ENCODE measurements around the gene TEPSIN.

Gene TEPSIN

GRCh38 chr17:81259058-81259605, 20.3 kb upstream of the TEPSIN start:
- TF ChIP-seq ZBTB7A (IDR thresholded peaks at IDR 0.05; ENCODE audit: low read depth) (no peak), FOXM1 (IDR thresholded peaks at IDR 0.05; ENCODE audit: borderline replicate concordance, low read depth) (no peak), CEBPB (IDR thresholded peaks at IDR 0.05) (no peak), TEAD4 (IDR thresholded peaks at IDR 0.05) (no peak), RAD21 (IDR thresholded peaks at IDR 0.05; ENCODE audit: low read depth) (no peak), EP300 (IDR thresholded peaks at IDR 0.05; ENCODE audit: borderline replicate concordance) (no peak), TAF1 (IDR thresholded peaks at IDR 0.05; ENCODE audit: low read depth) (no peak), REST (IDR thresholded peaks at IDR 0.05; ENCODE audit: low read depth) (no peak), TCF12 (IDR thresholded peaks at IDR 0.05; ENCODE audit: low read depth) (no peak), EGR1 (IDR thresholded peaks at IDR 0.05) (no peak), NFIC (IDR thresholded peaks at IDR 0.05) (no peak)
- TF ChIP-seq, protein P1, sequence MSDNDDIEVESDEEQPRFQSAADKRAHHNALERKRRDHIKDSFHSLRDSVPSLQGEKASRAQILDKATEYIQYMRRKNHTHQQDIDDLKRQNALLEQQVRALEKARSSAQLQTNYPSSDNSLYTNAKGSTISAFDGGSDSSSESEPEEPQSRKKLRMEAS (IDR thresholded peaks at IDR 0.05), result no peak

DNA sequence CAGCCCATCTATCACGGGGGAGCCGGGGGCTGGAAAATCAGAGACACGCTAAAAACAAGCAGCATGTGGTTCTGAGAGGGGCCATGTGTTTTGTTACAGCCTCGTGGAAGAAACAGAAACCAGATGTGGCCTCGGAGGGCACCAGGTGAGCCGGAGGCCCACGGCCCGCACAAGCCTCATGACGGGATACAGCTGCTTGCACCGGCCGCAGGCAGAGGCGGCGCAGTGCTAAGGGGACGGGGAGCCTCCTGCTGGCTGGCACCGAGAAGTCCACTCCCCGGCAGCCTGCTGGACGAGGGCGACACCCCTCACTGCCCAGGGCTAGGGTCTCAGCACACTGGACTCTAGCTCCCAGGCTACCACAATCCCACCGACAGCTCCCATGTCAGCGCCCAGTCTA, 19.4 kb upstream of the TEPSIN start:
- no peak for TF ChIP-seq EP300 (IDR thresholded peaks at IDR 0.05; ENCODE audit: borderline replicate concordance)
- TF ChIP-seq REST (IDR thresholded peaks at IDR 0.05; ENCODE audit: low read depth), result no peak
- TF ChIP-seq ZBTB7A (IDR thresholded peaks at IDR 0.05; ENCODE audit: low read depth), result no peak

DNA sequence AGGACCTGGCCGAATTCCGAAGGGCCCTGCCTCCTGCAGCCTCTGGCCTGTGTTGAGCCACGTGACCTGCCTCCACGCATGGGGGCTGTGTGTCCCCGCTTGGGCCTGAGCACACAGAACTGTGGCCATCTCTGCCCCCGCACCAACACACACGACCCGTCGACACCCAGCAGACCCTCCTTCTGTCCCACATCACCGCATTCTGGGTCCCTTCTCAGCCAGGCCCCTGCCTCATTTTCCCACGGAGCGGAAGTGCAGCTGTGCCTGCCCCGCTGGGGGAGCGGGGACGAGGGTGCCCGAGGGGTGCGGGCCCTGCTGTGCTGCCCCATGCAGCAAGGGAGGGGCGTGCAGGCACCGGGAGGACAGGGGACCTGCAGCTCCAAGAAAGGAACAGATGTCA, 18.7 kb upstream of the TEPSIN start:
- TF ChIP-seq NFIC (IDR thresholded peaks at IDR 0.05) (no peak), TEAD4 (IDR thresholded peaks at IDR 0.05) (no peak), TAF1 (IDR thresholded peaks at IDR 0.05; ENCODE audit: low read depth) (no peak), RAD21 (IDR thresholded peaks at IDR 0.05; ENCODE audit: low read depth) (no peak), YY1 (IDR thresholded peaks at IDR 0.05; ENCODE audit: low read depth) (no peak), CEBPB (IDR thresholded peaks at IDR 0.05) (no peak), EGR1 (IDR thresholded peaks at IDR 0.05) (no peak), CREB1 (IDR thresholded peaks at IDR 0.05; ENCODE audit: low read depth) (no peak), USF1 (IDR thresholded peaks at IDR 0.05) (no peak), REST (IDR thresholded peaks at IDR 0.05; ENCODE audit: low read depth) (no peak)

DNA sequence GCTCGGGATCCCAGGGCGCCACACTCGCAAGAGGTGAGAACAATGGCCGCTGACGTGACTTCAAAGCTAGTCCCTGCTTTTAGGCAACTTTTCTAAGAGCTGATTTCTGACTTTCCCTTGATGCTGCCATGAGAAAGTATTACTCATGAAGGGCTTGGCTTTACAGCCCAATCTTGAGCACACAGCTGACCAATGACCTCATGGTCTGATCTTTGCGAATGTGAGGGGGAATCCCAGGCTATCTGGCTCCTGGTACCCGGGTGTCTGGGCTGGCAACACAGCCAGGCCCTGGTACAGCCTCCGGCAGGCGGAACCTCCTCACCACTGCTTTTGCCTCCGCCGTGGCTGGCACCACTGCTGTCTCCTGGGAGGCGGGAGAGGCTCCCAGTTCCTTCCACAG, 17.8 kb upstream of the TEPSIN start:
- TF ChIP-seq TEAD4 (IDR thresholded peaks at IDR 0.05) (no peak), RAD21 (IDR thresholded peaks at IDR 0.05; ENCODE audit: low read depth) (no peak), CREB1 (IDR thresholded peaks at IDR 0.05; ENCODE audit: low read depth) (no peak), REST (IDR thresholded peaks at IDR 0.05; ENCODE audit: low read depth) (no peak), TCF12 (IDR thresholded peaks at IDR 0.05; ENCODE audit: low read depth) (no peak)

All from Ishikawa (cell line).